BJ (cell line): ENCODE results near the gene TMC3. TPM values are rescaled to one million over a fixed set of nuclear protein-coding genes. Genes with fewer than 3 reads are reported as not detected.

ENCODE experiments used
- CTCF ChIA-PET: fragments of 350-600 bp; formaldehyde crosslinking; extraction: SDS; loops from one replicate; lab custom pipeline; 2021; ENCODE audit warnings: antibody characterized with exemption, inconsistent platforms; lab: Yijun Ruan, JAX
- POLR2A ChIA-PET: fragments of 300-600 bp; sonication (Branson Sonifier 250); formaldehyde crosslinking; extraction: SDS; loops from one replicate; lab custom pipeline; 2021; ENCODE audit warnings: antibody characterized with exemption; lab: Charles Lee
- DNase-seq: peaks from one replicate; pipeline ENCODE4 v3.0.0-alpha.2; 2011; ENCODE audit warnings: low read depth
- H3K27me3 ChIP-seq: 2 replicates; pipeline ENCODE4 v1.6.0; 2011; ENCODE audit warnings: low read length; ENCODE audit not compliant: control insufficient read depth, insufficient read depth
- H3K36me3 ChIP-seq: 2 replicates; pipeline ENCODE4 v1.5.1; 2011; ENCODE audit warnings: low read length; ENCODE audit not compliant: control insufficient read depth, insufficient read depth
- H3K4me3 ChIP-seq: 2 replicates; pipeline ENCODE4 v1.5.1; 2011; ENCODE audit warnings: low read depth, mild to moderate bottlenecking, control low read depth, low read length
- polyA plus RNA-seq: library from polyadenylated mRNA; depleted of rRNA; stranded (reverse); fragments of >200 nt; gene quantifications from 2 replicates; pipeline ENCODE4 v1.2.3, GENCODE V29; 2011; rRNA removed
- TF ChIP-seq, protein P1 (sequence below): IDR thresholded peaks from 2 replicates; pipeline ENCODE4 v1.5.1; 2011; ENCODE audit warnings: low read depth, mild to moderate bottlenecking, control low read depth, inconsistent platforms, low read length, moderate library complexity; ENCODE audit not compliant: insufficient read depth

The TMC3 gene
- polyA plus RNA-seq, 1 experiment = not detected

- CTCF ChIA-PET = interaction anchor here (0.7 to 3.2 kb wide), 6 partner anchors 13 to 118 kb away, joined by 3 to 29 read pairs (median 4); no protein-coding TSS in a partner anchor
- DNase-seq = no peak
- H3K27me3 ChIP-seq = peaks cover 3% of the 10 kb centered on the region
- TF ChIP-seq, protein P1, sequence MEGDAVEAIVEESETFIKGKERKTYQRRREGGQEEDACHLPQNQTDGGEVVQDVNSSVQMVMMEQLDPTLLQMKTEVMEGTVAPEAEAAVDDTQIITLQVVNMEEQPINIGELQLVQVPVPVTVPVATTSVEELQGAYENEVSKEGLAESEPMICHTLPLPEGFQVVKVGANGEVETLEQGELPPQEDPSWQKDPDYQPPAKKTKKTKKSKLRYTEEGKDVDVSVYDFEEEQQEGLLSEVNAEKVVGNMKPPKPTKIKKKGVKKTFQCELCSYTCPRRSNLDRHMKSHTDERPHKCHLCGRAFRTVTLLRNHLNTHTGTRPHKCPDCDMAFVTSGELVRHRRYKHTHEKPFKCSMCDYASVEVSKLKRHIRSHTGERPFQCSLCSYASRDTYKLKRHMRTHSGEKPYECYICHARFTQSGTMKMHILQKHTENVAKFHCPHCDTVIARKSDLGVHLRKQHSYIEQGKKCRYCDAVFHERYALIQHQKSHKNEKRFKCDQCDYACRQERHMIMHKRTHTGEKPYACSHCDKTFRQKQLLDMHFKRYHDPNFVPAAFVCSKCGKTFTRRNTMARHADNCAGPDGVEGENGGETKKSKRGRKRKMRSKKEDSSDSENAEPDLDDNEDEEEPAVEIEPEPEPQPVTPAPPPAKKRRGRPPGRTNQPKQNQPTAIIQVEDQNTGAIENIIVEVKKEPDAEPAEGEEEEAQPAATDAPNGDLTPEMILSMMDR = no peak
- POLR2A ChIA-PET = no interaction called here
- no peak overlapping the region for H3K4me3 ChIP-seq
- no peaks in the 10 kb centered on the region for H3K36me3 ChIP-seq
Observed at GRCh38 chr15:81281766-81282605, 92.0 kb downstream of the TMC3 start.

DNA sequence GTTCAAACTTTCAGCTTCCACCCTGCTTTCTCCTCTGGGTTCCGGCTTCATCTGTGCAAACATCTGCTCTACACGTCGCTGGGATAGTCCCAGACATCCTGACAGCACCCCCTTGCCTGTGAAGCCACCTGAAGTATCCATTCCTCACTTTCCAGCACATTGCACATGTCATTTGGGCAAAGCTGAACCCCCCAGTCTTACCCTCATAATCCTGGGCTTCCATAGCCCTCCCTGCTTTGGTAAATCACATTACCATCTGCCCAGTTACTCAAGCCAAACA lies 92.6 kb downstream of the TMC3 start:
- POLR2A ChIA-PET = no interaction called here
- no peak overlapping the region for H3K4me3 ChIP-seq
- CTCF ChIA-PET = interaction anchor here (1.0 to 3.4 kb wide), 3 partner anchors 15 to 119 kb away, joined by 3 to 29 read pairs (median 14); no protein-coding TSS in a partner anchor
- H3K27me3 ChIP-seq = peaks cover 3% of the 10 kb centered on the region
- TF ChIP-seq, protein P1 = no peak
- no peak for DNase-seq
- no peaks in the 10 kb centered on the region for H3K36me3 ChIP-seq

Other genes starting within 250 kb of the TMC3 start
- not detected in 2 replicates for gene CFAP161, start 239.9 kb downstream of the TMC3 start, polyA plus RNA-seq
- 0.01 and 0.06 TPM in 2 replicates for gene IL16, start 177.3 kb downstream of the TMC3 start, polyA plus RNA-seq
- 5.1 and 5.9 TPM in 2 replicates for gene STARD5, start 50.1 kb downstream of the TMC3 start, polyA plus RNA-seq